T47D (cell line): ENCODE measurements around the gene MAML2.

Source experiments
- DNase-seq, 2 experiments: peaks; one replicate each; pipeline versions ENCODE4 v3.0.0 to v3.0.0-alpha.2; 2011 to 2012; ENCODE audit warnings: low read depth in 1 of 2, low spot score in 1 of 2
- JUND ChIP-seq: IDR thresholded peaks from 2 replicates; pipeline ENCODE4 v1.6.1; 2012; ENCODE audit warnings: low read depth
- in situ Hi-C: cut with HindIII; loops from 2 replicates; pipeline ENCODE4 v1.10.0; 2016; ENCODE audit warnings: low sequenced_read_pairs, low pct_unique_long_range_greater_than_20kb

Gene MAML2

DNA sequence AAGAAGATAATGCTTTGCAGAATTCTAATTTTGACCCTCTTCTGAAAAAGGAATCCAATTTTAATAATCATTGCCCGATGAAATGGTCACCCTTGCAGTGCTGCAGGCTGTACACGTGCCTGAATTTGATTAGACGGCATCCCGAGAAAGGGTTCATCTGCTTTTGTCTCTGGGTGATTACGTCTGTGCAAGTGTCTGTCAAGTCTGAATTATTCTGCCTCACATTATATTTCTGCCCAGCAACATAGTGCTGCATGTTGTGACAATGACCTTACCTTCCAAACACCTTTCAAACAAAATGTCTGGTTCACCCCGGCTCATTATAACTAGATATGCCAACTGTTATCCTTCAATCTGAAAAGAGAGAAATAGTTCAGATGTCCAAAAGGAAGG lies 164.1 kb downstream of the MAML2 start:
- DNase-seq, result no peak
- in situ Hi-C loops, result no loop called here
- no peak for TF ChIP-seq JUND

DNA sequence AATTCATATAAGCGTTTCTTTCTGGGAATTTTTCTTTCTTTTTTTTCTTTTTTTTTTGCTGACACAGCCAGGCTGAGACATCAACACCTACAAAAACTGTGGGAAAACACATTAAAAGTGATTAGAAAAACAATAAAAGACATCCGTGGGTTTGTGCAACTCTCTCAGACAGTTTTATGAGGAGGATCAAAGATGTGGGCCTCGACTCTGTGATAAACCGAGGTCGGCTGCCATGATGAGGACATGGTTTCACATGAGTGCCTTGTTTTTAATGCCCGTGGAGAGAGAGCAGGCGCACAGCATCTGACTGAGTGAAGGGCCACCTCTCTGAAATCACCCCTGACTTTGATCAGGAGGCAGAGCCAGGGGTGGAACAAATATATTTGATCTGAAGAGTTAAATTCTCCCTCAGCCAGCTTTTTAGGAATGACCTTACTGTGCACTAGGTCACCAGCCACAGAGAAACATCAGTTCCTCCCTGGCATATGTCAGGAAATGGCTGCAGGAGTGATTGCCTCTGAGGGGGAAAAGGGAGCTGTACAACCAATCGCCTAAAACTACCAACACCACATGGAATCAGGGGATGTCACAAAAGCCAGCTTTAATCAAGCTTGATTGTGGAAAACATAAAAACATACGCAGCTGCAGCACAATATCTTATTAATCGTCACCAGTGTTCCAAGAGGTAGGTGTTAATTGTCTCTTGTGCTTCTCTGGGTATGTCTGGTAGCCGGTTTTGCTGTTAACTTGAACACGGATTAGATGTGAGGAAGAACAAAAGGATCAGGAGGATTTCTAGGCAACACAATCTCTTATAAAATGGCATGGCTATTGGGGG lies 164.7 kb downstream of the MAML2 start:
- in situ Hi-C loops, result no loop called here
- TF ChIP-seq JUND, result no peak
- DNase-seq, result no peak

DNA sequence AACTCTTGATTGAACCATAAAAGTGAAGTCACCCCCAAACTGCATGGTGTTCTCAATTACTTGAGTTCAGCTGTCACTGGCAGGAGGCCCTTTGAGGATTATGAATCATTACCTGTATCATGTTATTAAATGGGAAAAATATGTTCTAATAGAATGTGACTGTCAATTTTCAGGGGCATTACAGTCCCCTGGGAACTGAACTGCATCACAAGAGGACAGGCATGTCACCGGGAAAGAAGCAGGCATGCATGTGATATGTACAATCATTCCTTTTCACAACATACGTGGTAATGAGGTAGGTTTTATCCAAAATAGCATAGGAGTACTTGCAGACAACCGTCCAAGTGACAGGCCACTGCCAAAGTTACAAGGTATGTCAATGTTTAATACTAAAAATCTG lies 165.8 kb downstream of the MAML2 start:
- in situ Hi-C loops, result no loop called here
- no peak for DNase-seq
- no peak for TF ChIP-seq JUND

DNA sequence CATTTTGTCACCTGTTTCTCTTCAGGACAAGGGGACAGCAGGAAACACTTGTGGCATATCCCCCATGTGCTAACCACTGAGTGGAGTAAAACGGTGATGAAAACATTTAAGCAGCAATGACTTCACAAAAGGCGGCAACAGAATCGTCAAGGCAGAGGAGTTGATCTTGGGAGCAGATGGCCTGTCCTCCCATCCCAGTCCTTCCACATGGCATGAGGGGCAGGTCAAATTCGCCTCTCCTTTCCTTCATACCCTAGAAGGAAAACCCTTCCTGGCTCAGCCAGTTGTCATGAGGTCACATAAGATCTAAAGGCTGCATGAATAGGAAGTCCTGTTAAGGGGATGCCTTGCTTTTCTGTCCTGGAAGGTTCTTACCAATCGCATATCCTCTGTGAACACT lies 169.1 kb downstream of the MAML2 start:
- no peak for TF ChIP-seq JUND
- no peak for DNase-seq
- in situ Hi-C loops, result no loop called here

DNA sequence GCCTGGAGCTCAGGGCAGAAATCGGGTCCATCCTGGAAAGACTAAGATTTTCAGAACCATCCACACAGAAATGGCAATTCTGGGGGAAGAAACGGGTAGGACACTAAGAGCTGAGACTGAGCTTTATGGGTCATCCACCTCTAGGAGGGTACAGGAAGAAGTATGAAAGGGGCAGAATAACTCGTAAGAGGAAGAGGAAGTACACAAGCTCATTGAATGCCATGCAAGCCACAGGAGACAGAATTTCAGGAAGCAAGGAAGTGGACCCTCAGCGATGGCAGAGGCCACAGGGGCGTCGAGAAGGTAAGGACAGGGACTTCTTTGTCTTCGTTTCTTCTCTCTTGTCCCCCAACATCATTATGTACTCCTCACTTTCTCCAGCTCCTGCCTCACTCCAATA lies 169.6 kb downstream of the MAML2 start:
- no peak for DNase-seq
- no peak for TF ChIP-seq JUND
- in situ Hi-C loops, result no loop called here

DNA sequence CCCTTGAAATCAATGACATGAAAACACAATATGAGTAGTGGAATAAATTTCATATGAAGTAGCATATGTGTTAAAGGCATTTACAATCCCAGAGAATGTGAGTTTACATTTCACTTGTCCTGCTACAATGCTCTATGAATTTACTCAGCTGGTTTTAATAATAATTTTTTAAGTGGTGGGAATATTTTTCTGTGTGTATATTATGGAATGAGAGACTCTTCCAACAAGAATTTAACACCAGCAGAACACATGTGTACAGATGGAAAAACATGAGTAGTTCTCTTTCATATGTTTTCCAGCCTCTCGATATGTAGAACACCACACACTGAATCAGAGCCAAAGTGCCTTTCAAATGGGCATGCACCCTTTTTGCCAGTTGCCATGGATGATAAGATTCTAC lies 170.4 kb downstream of the MAML2 start:
- in situ Hi-C loops, result no loop called here
- no peak for TF ChIP-seq JUND
- DNase-seq, result no peak

DNA sequence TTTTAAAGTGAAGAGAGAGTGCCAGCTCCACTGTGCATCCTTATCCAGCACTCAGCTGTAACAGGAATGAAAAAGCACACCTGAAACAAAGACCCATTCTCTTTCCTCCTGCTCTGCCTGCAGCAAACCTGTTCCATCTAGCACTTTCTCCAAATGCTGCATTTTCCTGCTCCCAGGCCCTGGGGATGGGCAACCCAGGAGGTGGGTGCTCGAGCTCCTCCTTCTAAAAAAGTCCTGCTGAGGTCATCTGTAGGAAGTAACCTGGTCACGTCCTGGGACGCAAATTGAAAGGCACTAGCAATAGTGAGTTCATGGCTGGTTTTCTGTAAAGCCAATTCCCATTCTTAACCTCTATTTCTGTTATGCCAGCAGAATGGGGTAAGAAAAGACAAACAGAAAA lies 173.7 kb downstream of the MAML2 start:
- in situ Hi-C loops, result no loop called here
- TF ChIP-seq JUND, result no peak
- DNase-seq, result no peak

DNA sequence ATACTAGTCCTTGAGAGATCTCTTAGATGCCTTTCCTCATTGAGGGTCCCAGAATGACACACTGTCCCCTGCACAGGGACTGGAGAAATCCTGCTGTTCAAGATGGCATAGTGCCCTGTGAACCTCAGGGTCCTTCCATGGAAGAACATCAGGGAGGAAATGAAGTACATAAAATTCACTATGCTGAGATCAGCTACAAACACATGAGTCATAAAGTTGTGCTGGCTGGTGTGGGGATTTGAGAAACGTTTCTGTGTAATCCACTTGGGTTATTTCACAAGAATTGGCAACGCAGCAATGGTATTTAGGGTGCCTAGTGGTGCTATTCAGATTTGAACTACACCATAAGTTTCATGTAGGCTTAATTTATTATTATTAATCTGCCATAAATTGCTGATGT lies 174.4 kb downstream of the MAML2 start:
- no peak for TF ChIP-seq JUND
- DNase-seq, result no peak
- in situ Hi-C loops, result no loop called here

DNA sequence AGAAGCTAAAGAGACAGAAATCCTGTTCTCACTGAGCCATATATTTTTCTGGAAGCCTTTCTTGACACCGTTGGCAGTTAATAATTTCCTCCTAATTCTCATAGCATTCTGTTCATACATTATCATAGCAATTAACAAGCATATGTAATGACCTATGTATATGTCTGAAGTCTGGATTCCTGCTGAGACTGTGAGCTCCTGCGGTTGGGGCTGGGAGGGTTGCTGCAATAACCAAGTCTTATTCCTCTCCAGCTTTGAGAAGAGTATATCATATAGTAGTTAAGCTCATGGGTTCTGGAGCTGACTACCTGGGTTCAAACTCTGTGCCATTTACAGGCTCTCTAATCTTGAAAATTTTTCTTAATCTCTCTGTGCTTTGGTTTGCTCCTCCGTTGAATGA lies 175.2 kb downstream of the MAML2 start:
- in situ Hi-C loops, result no loop called here
- DNase-seq, result no peak
- no peak for TF ChIP-seq JUND

DNA sequence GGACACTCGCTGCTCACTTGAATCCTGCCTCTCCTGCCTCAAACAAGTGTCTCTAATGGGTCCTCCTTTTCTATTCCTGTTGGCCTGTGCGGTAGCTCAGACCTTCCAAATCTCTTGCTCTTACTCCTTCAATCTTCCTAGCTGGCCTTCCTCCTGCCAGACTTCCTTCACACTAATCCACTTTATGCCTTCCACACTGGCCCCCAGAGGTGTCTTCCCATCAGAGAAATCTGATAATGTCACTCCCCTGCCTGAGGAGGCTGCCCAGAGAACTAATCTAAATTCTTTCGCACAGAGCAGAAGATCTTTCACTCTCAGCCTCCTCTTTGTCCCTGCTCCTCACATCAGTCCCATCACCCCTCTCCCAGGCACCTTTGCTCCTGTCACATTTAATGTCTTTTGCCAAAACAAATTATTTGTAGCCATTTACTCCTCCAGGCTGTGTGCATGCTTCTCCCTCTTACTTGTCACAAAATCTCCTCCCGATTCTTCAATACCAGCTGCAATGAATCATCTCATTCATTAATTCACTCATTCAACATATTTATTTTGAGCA lies 175.7 kb downstream of the MAML2 start:
- DNase-seq, result no peak
- TF ChIP-seq JUND, result no peak
- in situ Hi-C loops, result no loop called here

DNA sequence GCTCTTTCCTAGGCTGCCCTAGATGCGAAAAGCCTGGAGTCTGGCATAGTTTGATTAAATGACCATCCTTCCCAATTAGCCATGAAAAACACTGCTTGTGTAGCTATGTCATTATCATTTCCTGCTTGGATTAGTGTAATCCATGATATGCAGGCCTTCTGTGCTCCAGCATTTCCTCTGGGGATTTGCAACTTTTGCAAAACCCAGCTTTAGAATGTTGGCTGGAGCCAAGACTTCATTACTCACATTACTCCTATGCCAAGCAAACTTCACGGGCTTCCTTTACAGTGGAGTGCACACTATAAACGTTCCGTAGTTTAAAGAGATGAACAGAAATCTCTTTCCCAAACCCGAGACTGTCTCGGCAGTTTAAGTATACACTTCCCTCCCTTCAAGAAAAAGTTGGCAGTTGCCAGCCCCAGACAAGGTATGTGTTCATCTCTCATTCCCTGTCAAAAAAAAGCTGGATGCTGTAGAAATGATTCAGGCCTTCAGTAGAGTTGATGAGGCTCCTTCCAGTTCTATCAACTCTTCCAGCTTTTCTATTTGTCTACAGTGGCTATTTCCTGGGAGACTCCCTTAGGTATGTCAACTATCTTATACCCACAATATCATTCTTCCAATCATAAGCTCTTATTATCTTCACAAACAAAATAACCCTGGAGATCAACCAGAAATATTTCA lies 180.0 kb downstream of the MAML2 start:
- TF ChIP-seq JUND, result no peak

DNA sequence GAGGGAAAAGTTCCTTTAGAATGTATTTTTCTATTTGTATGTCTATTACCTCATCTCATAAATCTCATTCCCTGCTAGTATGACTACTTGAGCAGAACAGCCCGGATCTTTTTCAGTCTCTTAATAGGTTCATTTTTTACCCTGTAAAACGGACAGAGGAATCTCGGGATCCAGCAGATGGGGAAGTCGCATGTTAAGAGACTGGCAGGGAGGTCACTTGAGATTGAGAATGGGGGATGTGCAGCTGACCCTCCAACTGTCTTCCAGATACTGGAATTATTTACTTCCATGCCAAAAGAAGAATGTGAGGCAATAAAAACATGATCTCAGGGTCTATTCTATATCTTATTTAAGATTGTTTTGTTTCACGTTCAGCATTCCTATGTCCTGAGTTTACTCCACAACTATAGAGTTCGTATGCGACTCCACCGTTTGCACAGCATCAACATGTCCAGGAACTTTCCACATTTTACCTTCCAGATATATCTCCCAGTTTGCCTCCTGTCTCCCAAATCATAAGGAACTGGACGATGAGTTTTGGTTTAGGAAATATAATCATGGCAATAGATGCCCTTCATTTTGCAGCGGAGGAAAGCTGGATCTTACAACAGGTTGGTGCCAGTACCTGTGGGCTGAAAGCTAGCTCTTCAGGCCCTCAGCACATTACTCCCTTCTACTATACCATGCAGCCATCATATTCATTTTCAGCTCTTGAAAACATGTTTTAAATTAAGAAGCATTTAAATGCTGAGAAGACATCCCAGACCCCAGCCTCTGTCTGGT lies 181.5 kb downstream of the MAML2 start:
- no peak for TF ChIP-seq JUND
- in situ Hi-C loops, result no loop called here
- DNase-seq, result no peak

More for the DNA sequence above, 180.0 kb downstream of the MAML2 start:
- in situ Hi-C loops, result no loop called here
- DNase-seq, result no peak
